ENCODE measurements around the gene UGT3A2. TPM values are rescaled to one million over a fixed set of nuclear protein-coding genes. Genes with fewer than 3 reads are reported as not detected.

The UGT3A2 gene
- total and polyA plus RNA-seq, 4 donors: 0.14 to 0.65 (median 0.18) TPM

GRCh38 chr5:36070687-36071571 lies 4.2 kb upstream of the UGT3A2 start:
- peak overlapping the region; percentile 33 to 75 (median 49) for H3K4me3 ChIP-seq (ENCODE audit: low read depth in 1 of 3, low read length in 3 of 3)
- H3K36me3 ChIP-seq (ENCODE audit: control insufficient read depth in 4 of 4, insufficient read depth in 3 of 4, low read depth in 1 of 4, low read length in 3 of 4): no peaks in the 10 kb centered on the region
- H3K27me3 ChIP-seq (ENCODE audit: control insufficient read depth in 4 of 4, insufficient read depth in 4 of 4, low read length in 3 of 4): no peaks in the 10 kb centered on the region
- TF ChIP-seq EGR1 (IDR thresholded peaks at IDR 0.05; ENCODE audit: low read depth in 2 of 2): no peak
- TF ChIP-seq NR2F2 (IDR thresholded peaks at IDR 0.05): no peak
- no peak for TF ChIP-seq HNF4G (IDR thresholded peaks at IDR 0.05)
- TF ChIP-seq RAD21 (IDR thresholded peaks at IDR 0.05): no peak
- no peak for TF ChIP-seq FOXA2 (IDR thresholded peaks at IDR 0.05)
- TF ChIP-seq FOXA1 (IDR thresholded peaks at IDR 0.05): no peak
- no peak for TF ChIP-seq YY1 (IDR thresholded peaks at IDR 0.05)
- TF ChIP-seq REST (IDR thresholded peaks at IDR 0.05): no peak
- TF ChIP-seq RXRA (IDR thresholded peaks at IDR 0.05): no peak
- TF ChIP-seq HNF4A (conservative IDR thresholded peaks at IDR 0.05): no peak
- TF ChIP-seq JUND (IDR thresholded peaks at IDR 0.05): no peak
- TF ChIP-seq, protein P1, sequence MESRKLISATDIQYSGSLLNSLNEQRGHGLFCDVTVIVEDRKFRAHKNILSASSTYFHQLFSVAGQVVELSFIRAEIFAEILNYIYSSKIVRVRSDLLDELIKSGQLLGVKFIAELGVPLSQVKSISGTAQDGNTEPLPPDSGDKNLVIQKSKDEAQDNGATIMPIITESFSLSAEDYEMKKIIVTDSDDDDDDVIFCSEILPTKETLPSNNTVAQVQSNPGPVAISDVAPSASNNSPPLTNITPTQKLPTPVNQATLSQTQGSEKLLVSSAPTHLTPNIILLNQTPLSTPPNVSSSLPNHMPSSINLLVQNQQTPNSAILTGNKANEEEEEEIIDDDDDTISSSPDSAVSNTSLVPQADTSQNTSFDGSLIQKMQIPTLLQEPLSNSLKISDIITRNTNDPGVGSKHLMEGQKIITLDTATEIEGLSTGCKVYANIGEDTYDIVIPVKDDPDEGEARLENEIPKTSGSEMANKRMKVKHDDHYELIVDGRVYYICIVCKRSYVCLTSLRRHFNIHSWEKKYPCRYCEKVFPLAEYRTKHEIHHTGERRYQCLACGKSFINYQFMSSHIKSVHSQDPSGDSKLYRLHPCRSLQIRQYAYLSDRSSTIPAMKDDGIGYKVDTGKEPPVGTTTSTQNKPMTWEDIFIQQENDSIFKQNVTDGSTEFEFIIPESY (IDR thresholded peaks at IDR 0.05): no peak
- no peak for TF ChIP-seq TAF1 (conservative IDR thresholded peaks at IDR 0.05)
- TF ChIP-seq SP1 (IDR thresholded peaks at IDR 0.05): no peak
- TF ChIP-seq, protein P2, sequence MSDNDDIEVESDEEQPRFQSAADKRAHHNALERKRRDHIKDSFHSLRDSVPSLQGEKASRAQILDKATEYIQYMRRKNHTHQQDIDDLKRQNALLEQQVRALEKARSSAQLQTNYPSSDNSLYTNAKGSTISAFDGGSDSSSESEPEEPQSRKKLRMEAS (IDR thresholded peaks at IDR 0.05): no peak
- no peak for TF ChIP-seq GABPA (IDR thresholded peaks at IDR 0.05 in 1 of 2, conservative IDR thresholded peaks at IDR 0.05 in 1 of 2)
- TF ChIP-seq, protein P3, sequence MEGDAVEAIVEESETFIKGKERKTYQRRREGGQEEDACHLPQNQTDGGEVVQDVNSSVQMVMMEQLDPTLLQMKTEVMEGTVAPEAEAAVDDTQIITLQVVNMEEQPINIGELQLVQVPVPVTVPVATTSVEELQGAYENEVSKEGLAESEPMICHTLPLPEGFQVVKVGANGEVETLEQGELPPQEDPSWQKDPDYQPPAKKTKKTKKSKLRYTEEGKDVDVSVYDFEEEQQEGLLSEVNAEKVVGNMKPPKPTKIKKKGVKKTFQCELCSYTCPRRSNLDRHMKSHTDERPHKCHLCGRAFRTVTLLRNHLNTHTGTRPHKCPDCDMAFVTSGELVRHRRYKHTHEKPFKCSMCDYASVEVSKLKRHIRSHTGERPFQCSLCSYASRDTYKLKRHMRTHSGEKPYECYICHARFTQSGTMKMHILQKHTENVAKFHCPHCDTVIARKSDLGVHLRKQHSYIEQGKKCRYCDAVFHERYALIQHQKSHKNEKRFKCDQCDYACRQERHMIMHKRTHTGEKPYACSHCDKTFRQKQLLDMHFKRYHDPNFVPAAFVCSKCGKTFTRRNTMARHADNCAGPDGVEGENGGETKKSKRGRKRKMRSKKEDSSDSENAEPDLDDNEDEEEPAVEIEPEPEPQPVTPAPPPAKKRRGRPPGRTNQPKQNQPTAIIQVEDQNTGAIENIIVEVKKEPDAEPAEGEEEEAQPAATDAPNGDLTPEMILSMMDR (IDR thresholded peaks at IDR 0.05; ENCODE audit: low read depth, low read length, missing input control): no peak
- TF ChIP-seq ATF3 (IDR thresholded peaks at IDR 0.05): no peak
- peak overlapping the region; percentile 49 to 53 for H3K9ac ChIP-seq (ENCODE audit: low read depth in 1 of 2, low read length in 2 of 2)
- 21% methylated on average over 9 of the region's 9 CpGs for WGBS
- peaks cover 0 to 15% (median 8%) of the 10 kb centered on the region in 4 donors for H3K4me1 ChIP-seq (ENCODE audit: control insufficient read depth in 4 of 4, insufficient read depth in 4 of 4, low read length in 3 of 4)
- DNase-seq (ENCODE audit: low spot score): no peak
- no peaks in the 10 kb centered on the region for H3K9me3 ChIP-seq (ENCODE audit: control insufficient read depth in 4 of 4, low read length in 3 of 4)
- peak overlapping the region; percentile 50 to 72 for H3K27ac ChIP-seq (ENCODE audit: low read depth in 1 of 2, low read length in 2 of 2)
